HCT116 (cell line): ENCODE data around the gene RBM28. TPM values are rescaled to one million over a fixed set of nuclear protein-coding genes. Genes with fewer than 3 reads are reported as not detected.

Experiments
- ATAC-seq: fragments of 200-7000 bp; cut with Tn5 transposase; 2 replicates; pipeline ENCODE4 v1.9.1; 2020; ENCODE audit warnings: mild to moderate bottlenecking, moderate library complexity
- BruUV-seq: library from RNA; stranded (reverse); fragments of 400-500 nt; replicated peaks from 2 replicates; lab custom pipeline; 2021; lab: Mats Ljungman, UMichigan
- CTCF ChIA-PET: fragments of 300-600 bp; sonication (Branson Sonifier 250); formaldehyde crosslinking; loops from one replicate; lab custom pipeline; 2021; ENCODE audit warnings: antibody characterized with exemption; lab: Charles Lee
- POLR2A ChIA-PET: fragments of 300-600, 350-600 bp; sonication (Branson Sonifier 250); formaldehyde crosslinking; loops from one replicate; lab custom pipeline; 2021; ENCODE audit warnings: antibody characterized with exemption; lab: Charles Lee
- RAD21 ChIA-PET, 2 experiments: fragments of 300-600 bp; sonication (Branson Sonifier 250); formaldehyde crosslinking; loops; one replicate each; lab custom pipeline; 2023; ENCODE audit warnings: low total read pairs in 2 of 2; ENCODE audit not compliant: uncharacterized antibody in 2 of 2, unreplicated experiment in 2 of 2, low non-redundant PET in 1 of 2; lab: Charles Lee
- DNase-seq: peaks from one replicate; pipeline ENCODE4 v3.0.0-alpha.2; 2010; ENCODE audit warnings: low read depth, low spot score
- H2AFZ ChIP-seq: fragments of 200-600 bp; shearing (Covaris generic), sonication (generic); 2 replicates; pipeline ENCODE4 v1.6.1; 2017; ENCODE audit warnings: low read depth, mixed run types, mixed read lengths, antibody characterized with exemption, low read length; ENCODE audit not compliant: poor library complexity, severe bottlenecking
- H3K27ac ChIP-seq: 2 replicates; pipeline ENCODE4 v1.5.1; 2012; ENCODE audit warnings: low read depth, low read length
- H3K27me3 ChIP-seq: fragments of 200-600 bp; sonication (generic); 2 replicates; pipeline ENCODE4 v1.6.1; 2016; ENCODE audit warnings: mixed run types, low read length, mixed read lengths; ENCODE audit not compliant: insufficient read depth
- H3K36me3 ChIP-seq, 2 experiments: fragments of 200-500 bp in 1 of 2; fragments of 200-600 bp in 1 of 2; sonication (Bioruptor generic) in 1 of 2; sonication (generic) in 1 of 2; 2 replicates each; pipeline versions ENCODE4 v1.5.1 to v1.6.1; 2014 to 2016; ENCODE audit warnings: low read length in 2 of 2, inconsistent platforms in 1 of 2, mixed read lengths in 1 of 2, mixed run types in 1 of 2; ENCODE audit not compliant: insufficient read depth in 2 of 2, control insufficient read depth in 1 of 2
- H3K4me1 ChIP-seq, 2 experiments: fragments of 200-600 bp in 1 of 2; sonication (generic) in 1 of 2; 2 replicates each; pipeline versions ENCODE4 v1.5.1 to v1.6.1; 2012 to 2017; ENCODE audit warnings: low read length in 2 of 2, inconsistent platforms in 1 of 2, mild to moderate bottlenecking in 1 of 2, mixed read lengths in 1 of 2, mixed run types in 1 of 2, moderate library complexity in 1 of 2; ENCODE audit not compliant: insufficient read depth in 2 of 2, control insufficient read depth in 1 of 2
- H3K4me2 ChIP-seq: fragments of 200-600 bp; sonication (generic); 2 replicates; pipeline ENCODE4 v1.6.1; 2017; ENCODE audit warnings: mixed run types, low read length, mixed read lengths
- H3K4me3 ChIP-seq, 2 experiments: fragments of 200-600 bp in 1 of 2; sonication (generic) in 1 of 2; replicated peaks in 1 of 2; 2 replicates each; pipeline ENCODE4 v1.5.1; 2011 to 2016; ENCODE audit warnings: low read length in 2 of 2, control low read depth in 1 of 2, low read depth in 1 of 2, mild to moderate bottlenecking in 1 of 2, mixed read lengths in 1 of 2, mixed run types in 1 of 2
- H3K79me2 ChIP-seq: fragments of 200-600 bp; sonication (generic); 2 replicates; pipeline ENCODE4 v1.6.1; 2017; ENCODE audit warnings: mild to moderate bottlenecking, mixed run types, low read length, moderate library complexity, mixed read lengths; ENCODE audit not compliant: insufficient read depth
- H3K9ac ChIP-seq: fragments of 200-600 bp; sonication (generic); 2 replicates; pipeline ENCODE4 v1.6.1; 2016; ENCODE audit warnings: low read length, mixed read lengths
- H3K9me2 ChIP-seq: fragments of 200-600 bp; sonication (generic), shearing (Covaris generic); 2 replicates; pipeline ENCODE4 v1.6.1; 2017; ENCODE audit warnings: mixed run types, mild to moderate bottlenecking, moderate library complexity; ENCODE audit not compliant: insufficient read depth
- H3K9me3 ChIP-seq, 2 experiments: fragments of 200-500 bp in 1 of 2; fragments of 200-600 bp in 1 of 2; sonication (Bioruptor generic) in 1 of 2; sonication (generic) in 1 of 2; 2 replicates each; pipeline ENCODE4 v1.6.1; 2014 to 2017; ENCODE audit warnings: low read length in 2 of 2, mixed read lengths in 2 of 2, inconsistent platforms in 1 of 2, low read depth in 1 of 2, mild to moderate bottlenecking in 1 of 2, mixed run types in 1 of 2, moderate library complexity in 1 of 2; ENCODE audit not compliant: control insufficient read depth in 1 of 2, insufficient read depth in 1 of 2
- H4K20me1 ChIP-seq: fragments of 200-600 bp; sonication (generic), shearing (Covaris generic); 2 replicates; pipeline ENCODE4 v1.6.1; 2017; ENCODE audit warnings: mixed run types, mild to moderate bottlenecking, moderate library complexity; ENCODE audit not compliant: insufficient read depth
- ATF3 ChIP-seq: IDR thresholded peaks from 2 replicates; pipeline ENCODE4 v1.6.1; 2012
- CBX3 ChIP-seq: IDR thresholded peaks from 2 replicates; pipeline ENCODE4 v1.6.1; 2012; ENCODE audit warnings: low read depth
- CEBPB ChIP-seq: IDR thresholded peaks from 2 replicates; pipeline ENCODE4 v1.6.1; 2012; ENCODE audit warnings: low read depth
- CTCF ChIP-seq, 3 experiments: fragments of 200-600 bp in 1 of 3; sonication (generic) in 1 of 3; IDR thresholded peaks in 2 of 3; conservative IDR thresholded peaks in 1 of 3; 2 replicates each; pipeline ENCODE4 v1.5.1; 2012 to 2017; ENCODE audit warnings: low read depth in 2 of 3, low read length in 2 of 3, antibody characterized with exemption in 1 of 3, borderline replicate concordance in 1 of 3, control low read depth in 1 of 3, mild to moderate bottlenecking in 1 of 3, mixed read lengths in 1 of 3, mixed run types in 1 of 3, moderate library complexity in 1 of 3; ENCODE audit not compliant: insufficient read depth in 1 of 3
- EZH2 ChIP-seq: fragments of 200-600 bp; sonication (generic); IDR thresholded peaks from 2 replicates; pipeline ENCODE4 v1.6.1; 2017; ENCODE audit warnings: antibody characterized with exemption, mixed run types
- EZH2phosphoT487 ChIP-seq: fragments of 200-600 bp; IDR thresholded peaks from 2 replicates; pipeline ENCODE4 v1.6.1; 2018; ENCODE audit warnings: antibody characterized with exemption, borderline replicate concordance
- FOSL1 ChIP-seq: IDR thresholded peaks from 2 replicates; pipeline ENCODE4 v1.6.1; 2012; ENCODE audit warnings: low read depth
- JUND ChIP-seq: IDR thresholded peaks from 2 replicates; pipeline ENCODE4 v1.6.1; 2012
- MAX ChIP-seq: IDR thresholded peaks from 2 replicates; pipeline ENCODE4 v1.6.1; 2012
- POLR2A ChIP-seq: IDR thresholded peaks from 2 replicates; pipeline ENCODE4 v1.7.0; 2011; ENCODE audit warnings: borderline replicate concordance; ENCODE audit not compliant: insufficient read depth, insufficient read length; ENCODE audit errors: extremely low read depth
- RAD21 ChIP-seq: IDR thresholded peaks from 2 replicates; pipeline ENCODE4 v1.6.1; 2012; ENCODE audit warnings: low read depth, mild to moderate bottlenecking
- REST ChIP-seq: IDR thresholded peaks from 2 replicates; pipeline ENCODE4 v1.6.1; 2012; ENCODE audit warnings: low read depth
- SIN3A ChIP-seq: IDR thresholded peaks from 2 replicates; pipeline ENCODE4 v1.6.1; 2012; ENCODE audit warnings: low read depth
- SP1 ChIP-seq: IDR thresholded peaks from 2 replicates; pipeline ENCODE4 v1.6.1; 2012; ENCODE audit warnings: low read depth
- SRF ChIP-seq: IDR thresholded peaks from 2 replicates; pipeline ENCODE4 v1.6.1; 2012; ENCODE audit warnings: low read depth
- TCF7L2 ChIP-seq: IDR thresholded peaks from 2 replicates; pipeline ENCODE4 v1.7.0; 2011; ENCODE audit warnings: borderline replicate concordance, inconsistent platforms; ENCODE audit not compliant: insufficient read depth, insufficient read length; ENCODE audit errors: extremely low read depth
- YY1 ChIP-seq: IDR thresholded peaks from 2 replicates; pipeline ENCODE4 v1.6.1; 2011; ENCODE audit warnings: low read length, low read depth, moderate library complexity, mild to moderate bottlenecking; ENCODE audit not compliant: insufficient replicate concordance; ENCODE audit errors: extremely low read depth
- ZBTB33 ChIP-seq: IDR thresholded peaks from 2 replicates; pipeline ENCODE4 v1.6.1; 2011; ENCODE audit warnings: mild to moderate bottlenecking, low read length, moderate library complexity; ENCODE audit not compliant: insufficient replicate concordance; ENCODE audit errors: extremely low read depth
- ZNF274 ChIP-seq: fragments of 200-500 bp; sonication (Bioruptor generic); IDR thresholded peaks from 2 replicates; pipeline ENCODE4 v1.6.1; 2014; ENCODE audit warnings: mild to moderate bottlenecking, low read depth, low read length, inconsistent platforms
- intact Hi-C: fragments of 100-400 bp; cut with micrococcal nuclease; formaldehyde crosslinking; loops from 2 replicates; pipeline ENCODE4 v1.10.0; 2022
- total RNA-seq: library from RNA; stranded (reverse); gene quantifications from one replicate; pipeline ENCODE4 v1.2.1, GENCODE V29; 2021; ENCODE audit not compliant: unreplicated experiment

The RBM28 gene
- total RNA-seq, 1 experiment from 2014 or later: 66.3 TPM

GRCh38 chr7:128376077-128376476 is 32.4 kb upstream of the RBM28 start (continued):
- TF ChIP-seq CTCF (IDR thresholded peaks at IDR 0.05 in 2 of 3, conservative IDR thresholded peaks at IDR 0.05 in 1 of 3; ENCODE audit: borderline replicate concordance in 1 of 3, insufficient read depth in 1 of 3, low read depth in 2 of 3, low read length in 2 of 3) (no peak), SIN3A (no peak), EZH2 (no peak), TCF7L2 (no peak)

GRCh38 chr7:128374041-128374440 is 30.3 kb upstream of the RBM28 start:
- H2AFZ ChIP-seq: no peak overlapping the region
- no peaks in the 10 kb centered on the region for H3K9me2 ChIP-seq
- H3K4me2 ChIP-seq: no peak overlapping the region
- no peaks in the 10 kb centered on the region for H3K9me3 ChIP-seq
- DNase-seq: no peak
- no TSS peak for BruUV-seq
- CTCF ChIA-PET: interaction anchor here (1.0 to 2.4 kb wide), 2 partner anchors 14 to 27 kb away, joined by 4 to 8 read pairs; no protein-coding TSS in a partner anchor
- H3K4me3 ChIP-seq: no peak overlapping the region
- POLR2A ChIA-PET: no interaction called here
- no peaks in the 10 kb centered on the region for H4K20me1 ChIP-seq
- no peaks in the 10 kb centered on the region for H3K36me3 ChIP-seq
- no peak overlapping the region for H3K9ac ChIP-seq
- H3K79me2 ChIP-seq: no peaks in the 10 kb centered on the region
- ATAC-seq: no peak
- H3K27me3 ChIP-seq: no peaks in the 10 kb centered on the region
- no peak overlapping the region for H3K27ac ChIP-seq
- no peaks in the 10 kb centered on the region for H3K4me1 ChIP-seq
- intact Hi-C loops: no loop called here
- RAD21 ChIA-PET: no interaction called here
- TF ChIP-seq REST (no peak), POLR2A (no peak), RAD21 (no peak), EZH2phosphoT487 (no peak), EZH2 (no peak), CBX3 (no peak), SRF (no peak), ZBTB33 (no peak), CEBPB (no peak), MAX (no peak), YY1 (no peak), TCF7L2 (no peak), JUND (no peak), FOSL1 (no peak), ATF3 (no peak), ZNF274 (no peak), SP1 (no peak)
